HG02852 (cell line): ENCODE results near the gene VGF.
"Not testable (repeated sequence)": the region's sequence is repeated elsewhere in the genome, so short reads cannot be mapped to it uniquely, and the experiment has no call there.

Source experiments
- ATAC-seq: cut with Tn5 transposase; IDR thresholded peaks from one replicate; pipeline ENCODE4 v1.9.1; 2021; ENCODE audit warnings: mild to moderate bottlenecking, moderate library complexity; ENCODE audit not compliant: unreplicated experiment

Gene VGF

GRCh38 chr7:101120315-101120714, 45.1 kb downstream of the VGF start:
- no peak for ATAC-seq

- no peak for ATAC-seq
These were observed 45.5 kb downstream of the VGF start for GRCh38 chr7:101119876-101120275.

GRCh38 chr7:101118856-101119255, 46.5 kb downstream of the VGF start:
- no peak for ATAC-seq

- no peak for ATAC-seq
These were observed 48.5 kb downstream of the VGF start for GRCh38 chr7:101116898-101117297.

- ATAC-seq = no peak
These were observed 50.2 kb downstream of the VGF start for GRCh38 chr7:101115215-101115614.

- no peak for ATAC-seq
These were observed 50.9 kb downstream of the VGF start for GRCh38 chr7:101114492-101114891.

GRCh38 chr7:101113836-101114235, 51.5 kb downstream of the VGF start:
- no peak for ATAC-seq

GRCh38 chr7:101113140-101113539, 52.2 kb downstream of the VGF start:
- ATAC-seq = not testable (repeated sequence)
